Activated B cell treated with CpG ODN at 0.5 μM for 24 hours (primary cell): ENCODE measurements around the gene TLR8. TPM values are rescaled to one million over a fixed set of nuclear protein-coding genes. Genes with fewer than 3 reads are reported as not detected.
"Not testable (repeated sequence)": the region's sequence is repeated elsewhere in the genome, so short reads cannot be mapped to it uniquely, and the experiment has no call there.

Source experiments
- ATAC-seq: fragments of 200-7000 bp; cut with Tn5 transposase; one replicate; pipeline ENCODE4 v1.10.0; 2021; ENCODE audit warnings: low read depth, mild to moderate bottlenecking, moderate library complexity
- CTCF ChIA-PET: fragments of 350-600 bp; sonication (Branson Sonifier 250); formaldehyde crosslinking; loops from one replicate; lab custom pipeline; 2021; ENCODE audit warnings: antibody characterized with exemption; lab: Charles Lee
- POLR2A ChIA-PET: fragments of 350-600 bp; sonication (Branson Sonifier 250); formaldehyde crosslinking; loops from one replicate; lab custom pipeline; 2021; ENCODE audit warnings: antibody characterized with exemption; lab: Charles Lee
- DNase-seq: peaks from one replicate; pipeline ENCODE4 v3.0.0; 2022
- H3K27ac Mint-ChIP-seq: one replicate; pipeline ENCODE4 v1.8.0; 2020; ENCODE audit warnings: mixed read lengths
- H3K27me3 Mint-ChIP-seq: one replicate; pipeline ENCODE4 v1.8.0; 2021; ENCODE audit warnings: mixed read lengths
- H3K36me3 Mint-ChIP-seq: one replicate; pipeline ENCODE4 v1.8.0; 2021; ENCODE audit warnings: low read depth, mixed read lengths
- H3K4me1 Mint-ChIP-seq: one replicate; pipeline ENCODE4 v1.8.0; 2021; ENCODE audit warnings: mixed read lengths
- H3K4me3 Mint-ChIP-seq: one replicate; pipeline ENCODE4 v1.8.0; 2020; ENCODE audit warnings: mild to moderate bottlenecking, mixed read lengths
- H3K9me3 Mint-ChIP-seq: one replicate; pipeline ENCODE4 v1.8.0; 2020; ENCODE audit warnings: mixed read lengths
- CTCF ChIP-seq: fragments of 200-600 bp; IDR thresholded peaks from one replicate; pipeline ENCODE4 v1.8.0; 2022; ENCODE audit warnings: antibody characterized with exemption, mild to moderate bottlenecking
- intact Hi-C: fragments of 100-400 bp; cut with micrococcal nuclease; formaldehyde crosslinking; loops from one replicate; pipeline ENCODE4 v1.15.1; 2024
- total RNA-seq: library from RNA; stranded (reverse); gene quantifications from 2 replicates; pipeline ENCODE4 v1.2.3, GENCODE V29; 2022

The TLR8 gene
- total RNA-seq, 1 donor from 2014 or later: 0.22 TPM

- H3K27ac Mint-ChIP-seq: no peak overlapping the region
- DNase-seq (no peak), ATAC-seq (no peak)
- no peak for TF ChIP-seq CTCF
- no peaks in the 10 kb centered on the region for H3K9me3 Mint-ChIP-seq
- CTCF ChIA-PET: no interaction called here
- no peaks in the 10 kb centered on the region for H3K27me3 Mint-ChIP-seq
- H3K36me3 Mint-ChIP-seq: no peaks in the 10 kb centered on the region
- H3K4me3 Mint-ChIP-seq: no peak overlapping the region
- POLR2A ChIA-PET: no interaction called here
- no peaks in the 10 kb centered on the region for H3K4me1 Mint-ChIP-seq
- intact Hi-C loops: no loop called here
Measured at GRCh38 chrX:12934850-12935249, 28.4 kb downstream of the TLR8 start.

GRCh38 chrX:12936947-12937346 lies 30.5 kb downstream of the TLR8 start:
- no peak for TF ChIP-seq CTCF
- CTCF ChIA-PET: no interaction called here
- Mint-ChIP-seq H3K27ac (no peak overlapping the region), H3K4me3 (no peak overlapping the region), H3K9me3 (no peaks in the 10 kb centered on the region), H3K36me3 (no peaks in the 10 kb centered on the region), H3K4me1 (no peaks in the 10 kb centered on the region), H3K27me3 (no peaks in the 10 kb centered on the region)
- ATAC-seq (no peak), DNase-seq (no peak)
- intact Hi-C loops: no loop called here
- POLR2A ChIA-PET: no interaction called here

GRCh38 chrX:12940471-12940870 lies 34.1 kb downstream of the TLR8 start:
- intact Hi-C loops: not testable (repeated sequence)

GRCh38 chrX:12943592-12943991 lies 37.2 kb downstream of the TLR8 start:
- H3K27me3 Mint-ChIP-seq, DNase-seq, H3K36me3 Mint-ChIP-seq, POLR2A ChIA-PET, CTCF ChIA-PET, ATAC-seq, H3K27ac Mint-ChIP-seq, intact Hi-C loops, H3K9me3 Mint-ChIP-seq, H3K4me3 Mint-ChIP-seq: not testable (repeated sequence)
- peaks cover 25% of the 10 kb centered on the region for H3K4me1 Mint-ChIP-seq

More at GRCh38 chrX:12940471-12940870, 34.1 kb downstream of the TLR8 start:
- H3K27me3 Mint-ChIP-seq, ATAC-seq, H3K4me3 Mint-ChIP-seq, CTCF ChIA-PET, H3K27ac Mint-ChIP-seq, H3K9me3 Mint-ChIP-seq, H3K36me3 Mint-ChIP-seq, POLR2A ChIA-PET, DNase-seq, H3K4me1 Mint-ChIP-seq: not testable (repeated sequence)

GRCh38 chrX:12944452-12944851 lies 38.0 kb downstream of the TLR8 start:
- CTCF ChIA-PET: interaction anchor here (3.4 kb wide), 1 partner anchor 544 kb away, joined by 80 read pairs; no protein-coding TSS in a partner anchor
- H3K4me3 Mint-ChIP-seq, H3K27ac Mint-ChIP-seq, intact Hi-C loops, ATAC-seq, DNase-seq, H3K27me3 Mint-ChIP-seq, H3K36me3 Mint-ChIP-seq, H3K9me3 Mint-ChIP-seq: not testable (repeated sequence)
- POLR2A ChIA-PET: interaction anchor here (0.6 kb wide), 1 partner anchor 147 kb away, joined by 4 read pairs; no protein-coding TSS in a partner anchor
- H3K4me1 Mint-ChIP-seq: peaks cover 34% of the 10 kb centered on the region

- DNase-seq (no peak), ATAC-seq (no peak)
- no peak for TF ChIP-seq CTCF
- peaks cover 44% of the 10 kb centered on the region for H3K4me1 Mint-ChIP-seq
- no peak overlapping the region for H3K27ac Mint-ChIP-seq
- POLR2A ChIA-PET: interaction anchor here (0.6 to 14.8 kb wide), 4 partner anchors 30 to 296 kb away, joined by 7 to 931 read pairs (median 33); partner anchors contain the start of gene TMSB4X
- CTCF ChIA-PET: interaction anchor here (0.8 to 6.8 kb wide), 13 partner anchors 11 to 701 kb away, joined by 3 to 142 read pairs (median 8); partner anchors contain the start of gene TMSB4X
- H3K4me3 Mint-ChIP-seq: no peak overlapping the region
- no peaks in the 10 kb centered on the region for H3K9me3 Mint-ChIP-seq
- no peaks in the 10 kb centered on the region for H3K36me3 Mint-ChIP-seq
- intact Hi-C loops: loop anchor here (5.0 kb wide), 2 partner anchors 472 to 702 kb away; no protein-coding TSS in a partner anchor
- H3K27me3 Mint-ChIP-seq: no peaks in the 10 kb centered on the region
Measured at GRCh38 chrX:12945494-12945893, 39.1 kb downstream of the TLR8 start.
